ENCODE data around the gene OR14A16. TPM values are rescaled to one million over a fixed set of nuclear protein-coding genes. Genes with fewer than 3 reads are reported as not detected.

OR14A16 gene
- total RNA-seq, 1 donor from 2014 or later, result not detected

DNA sequence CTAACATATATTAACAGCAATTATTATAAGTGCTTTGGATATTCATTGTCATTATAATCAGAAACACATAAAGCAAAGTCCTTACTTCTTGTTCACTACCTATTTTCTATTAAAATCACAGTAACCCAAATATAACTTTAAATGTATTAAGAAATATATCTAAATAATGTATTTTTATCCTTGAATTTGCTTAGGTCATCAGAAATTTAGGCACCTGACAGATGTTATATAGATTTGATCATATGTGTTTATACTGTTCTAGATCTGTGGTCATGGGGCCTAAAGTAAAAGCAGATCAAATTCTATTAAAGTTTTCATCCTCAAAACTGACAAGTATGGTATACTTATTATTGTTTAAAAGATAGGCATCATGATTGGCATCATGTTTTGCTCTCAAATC, 54.3 kb downstream of the OR14A16 start:
- no peak for DNase-seq (ENCODE audit: low spot score)

Other genes with a start within 250 kb of the OR14A16 start
- not detected for gene OR2G2, start 235.8 kb downstream of the OR14A16 start, total RNA-seq
- gene OR2G3, start 218.5 kb downstream of the OR14A16 start, total RNA-seq, result not detected
- gene OR13G1, start 144.4 kb downstream of the OR14A16 start, total RNA-seq, result not detected
- not detected for gene OR6F1, start 107.5 kb downstream of the OR14A16 start, total RNA-seq
- gene OR14K1, start 85.5 kb downstream of the OR14A16 start, total RNA-seq, result not detected
- not detected for gene OR14A2, start 76.0 kb downstream of the OR14A16 start, total RNA-seq
- gene OR1C1, start 63.6 kb downstream of the OR14A16 start, total RNA-seq, result not detected
- not detected for gene OR11L1, start 17.8 kb upstream of the OR14A16 start, total RNA-seq
- gene TRIM58, start 33.1 kb upstream of the OR14A16 start, total RNA-seq, result 0.42 TPM
- not detected for gene OR2W3, start 71.5 kb upstream of the OR14A16 start, total RNA-seq
- not detected for gene OR2T8, start 96.1 kb upstream of the OR14A16 start, total RNA-seq
- gene OR2AJ1, start 100.8 kb upstream of the OR14A16 start, total RNA-seq, result not detected
- not detected for gene OR2L8, start 124.7 kb upstream of the OR14A16 start, total RNA-seq
- not detected for gene OR2AK2, start 141.1 kb upstream of the OR14A16 start, total RNA-seq
- gene OR2L5, start 189.5 kb upstream of the OR14A16 start, total RNA-seq, result not detected
- 0.29 TPM for gene OR2L2, start 206.0 kb upstream of the OR14A16 start, total RNA-seq
- not detected for gene OR2L3, start 222.7 kb upstream of the OR14A16 start, total RNA-seq